ENCODE data around the gene NAA50. TPM values are rescaled to one million over a fixed set of nuclear protein-coding genes. Genes with fewer than 3 reads are reported as not detected.

NAA50 gene
- total and polyA plus RNA-seq, 2 of the 13 experiments (the other 11 are each of a cell fraction or from before 2014, with no cell fraction given) = 30.2 to 233 TPM

DNA sequence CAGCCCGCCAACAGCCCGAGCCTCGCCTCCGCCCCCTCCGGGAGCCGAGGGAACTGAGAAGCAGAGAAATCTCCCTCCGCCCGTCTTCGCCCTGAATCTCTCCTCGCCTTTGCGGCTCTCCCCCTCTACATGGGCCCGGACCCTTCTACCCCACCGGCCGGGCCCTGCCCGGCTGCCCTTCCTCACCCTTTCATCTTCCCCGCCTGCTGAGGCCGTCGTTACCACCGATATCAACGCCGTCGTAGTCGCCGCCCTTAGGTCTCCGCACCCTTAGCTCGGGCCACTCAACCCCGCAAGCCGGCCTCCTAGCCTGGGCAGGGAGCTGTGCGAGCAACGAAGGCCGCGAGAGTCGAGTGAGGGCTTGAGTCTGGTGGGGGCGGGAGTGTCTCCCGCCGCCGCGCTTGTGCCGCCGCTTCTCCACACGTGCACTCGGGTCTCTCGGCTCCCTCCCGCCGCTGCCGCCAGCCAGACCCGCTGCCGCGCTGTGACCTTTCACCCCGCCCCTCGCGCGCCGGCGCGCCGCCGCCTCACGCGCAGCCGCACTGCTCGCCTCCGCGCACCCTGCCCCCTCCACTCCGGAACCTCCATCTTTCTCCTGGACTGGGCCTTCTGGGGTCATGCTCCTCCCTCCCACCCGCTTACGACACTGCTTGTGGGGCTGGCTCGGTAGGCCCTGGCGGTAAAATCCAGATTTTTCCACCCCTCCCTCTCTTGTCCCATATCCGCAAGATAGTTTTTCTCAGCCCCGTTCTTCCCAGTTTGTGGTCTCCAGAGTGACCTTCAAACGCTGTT, at the start of gene NAA50 (continued):
- TF ChIP-seq ATM (IDR thresholded peaks at IDR 0.05; ENCODE audit: borderline replicate concordance) = no peak
- peak; percentile 92 for TF ChIP-seq SSRP1 (CRISPR knock-in tag; IDR thresholded peaks at IDR 0.05)
- TF ChIP-seq, protein P1, sequence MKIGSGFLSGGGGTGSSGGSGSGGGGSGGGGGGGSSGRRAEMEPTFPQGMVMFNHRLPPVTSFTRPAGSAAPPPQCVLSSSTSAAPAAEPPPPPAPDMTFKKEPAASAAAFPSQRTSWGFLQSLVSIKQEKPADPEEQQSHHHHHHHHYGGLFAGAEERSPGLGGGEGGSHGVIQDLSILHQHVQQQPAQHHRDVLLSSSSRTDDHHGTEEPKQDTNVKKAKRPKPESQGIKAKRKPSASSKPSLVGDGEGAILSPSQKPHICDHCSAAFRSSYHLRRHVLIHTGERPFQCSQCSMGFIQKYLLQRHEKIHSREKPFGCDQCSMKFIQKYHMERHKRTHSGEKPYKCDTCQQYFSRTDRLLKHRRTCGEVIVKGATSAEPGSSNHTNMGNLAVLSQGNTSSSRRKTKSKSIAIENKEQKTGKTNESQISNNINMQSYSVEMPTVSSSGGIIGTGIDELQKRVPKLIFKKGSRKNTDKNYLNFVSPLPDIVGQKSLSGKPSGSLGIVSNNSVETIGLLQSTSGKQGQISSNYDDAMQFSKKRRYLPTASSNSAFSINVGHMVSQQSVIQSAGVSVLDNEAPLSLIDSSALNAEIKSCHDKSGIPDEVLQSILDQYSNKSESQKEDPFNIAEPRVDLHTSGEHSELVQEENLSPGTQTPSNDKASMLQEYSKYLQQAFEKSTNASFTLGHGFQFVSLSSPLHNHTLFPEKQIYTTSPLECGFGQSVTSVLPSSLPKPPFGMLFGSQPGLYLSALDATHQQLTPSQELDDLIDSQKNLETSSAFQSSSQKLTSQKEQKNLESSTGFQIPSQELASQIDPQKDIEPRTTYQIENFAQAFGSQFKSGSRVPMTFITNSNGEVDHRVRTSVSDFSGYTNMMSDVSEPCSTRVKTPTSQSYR (CRISPR knock-in tag; IDR thresholded peaks at IDR 0.05; ENCODE audit: borderline replicate concordance) = peak; percentile 81
- TF ChIP-seq GPN1 (CRISPR knock-in tag; IDR thresholded peaks at IDR 0.05; ENCODE audit: borderline replicate concordance) = no peak
- TF ChIP-seq SNRNP70 (IDR thresholded peaks at IDR 0.05; ENCODE audit: low read depth, low read length) = no peak
- no peak for TF ChIP-seq MBNL3 (CRISPR knock-in tag; conservative IDR thresholded peaks at IDR 0.05)
- TF ChIP-seq, protein P2, sequence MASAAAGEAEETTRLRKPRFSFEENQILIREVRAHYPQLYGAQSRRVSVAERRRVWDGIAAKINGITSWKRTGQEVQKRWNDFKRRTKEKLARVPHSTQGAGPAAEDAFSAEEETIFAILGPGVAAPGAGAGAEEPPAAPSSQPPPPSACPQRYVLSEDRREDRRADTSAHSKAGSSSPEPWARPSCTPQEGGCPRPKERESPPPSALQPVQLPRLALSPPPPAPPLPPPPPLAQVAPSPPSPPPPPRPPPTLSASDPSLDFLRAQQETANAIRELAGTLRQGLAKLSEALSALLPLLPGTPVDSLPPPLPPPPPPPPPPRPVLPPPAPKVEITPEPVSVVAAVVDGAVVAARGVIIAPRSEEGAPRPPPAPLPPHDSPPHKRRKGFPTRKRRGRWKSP (CRISPR knock-in tag; IDR thresholded peaks at IDR 0.05) = no peak; the same call in 1 of the 2 replicates
- TF ChIP-seq FOXC1 (CRISPR knock-in tag; IDR thresholded peaks at IDR 0.05; ENCODE audit: borderline replicate concordance) = peak; percentile 96
- TF ChIP-seq, protein P3, sequence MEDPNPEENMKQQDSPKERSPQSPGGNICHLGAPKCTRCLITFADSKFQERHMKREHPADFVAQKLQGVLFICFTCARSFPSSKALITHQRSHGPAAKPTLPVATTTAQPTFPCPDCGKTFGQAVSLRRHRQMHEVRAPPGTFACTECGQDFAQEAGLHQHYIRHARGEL (CRISPR knock-in tag; IDR thresholded peaks at IDR 0.05) = no peak
- TF ChIP-seq ZNF234 (CRISPR knock-in tag; conservative IDR thresholded peaks at IDR 0.05) = no peak
- TF ChIP-seq NFRKB (IDR thresholded peaks at IDR 0.05) = 0 out of 2 replicates have a peak, but pooled peaks have one; percentile 47
- no peak for TF ChIP-seq ZNF512B (CRISPR knock-in tag; IDR thresholded peaks at IDR 0.05; ENCODE audit: borderline replicate concordance)
- TF ChIP-seq ZFP37 (CRISPR knock-in tag; IDR thresholded peaks at IDR 0.05; ENCODE audit: borderline replicate concordance) = no peak
- TF ChIP-seq NCOA2 (CRISPR knock-in tag; IDR thresholded peaks at IDR 0.05) = peak; percentile 37; the same call in 1 of the 2 replicates
- no peak for TF ChIP-seq ZNF3 (CRISPR knock-in tag; IDR thresholded peaks at IDR 0.05)
- no peak for TF ChIP-seq ZNF629 (CRISPR knock-in tag; conservative IDR thresholded peaks at IDR 0.05)
- no peak for TF ChIP-seq ZNF251 (CRISPR knock-in tag; IDR thresholded peaks at IDR 0.05)
- no peak for TF ChIP-seq ZNF781 (CRISPR knock-in tag; IDR thresholded peaks at IDR 0.05; ENCODE audit: borderline replicate concordance, not compliant biosample characterization)
- TF ChIP-seq KAT8 (CRISPR knock-in tag; IDR thresholded peaks at IDR 0.05) = peak; percentile 76; the same call in 1 of the 2 replicates
- TF ChIP-seq XBP1 (CRISPR knock-in tag; IDR thresholded peaks at IDR 0.05) = no peak
- TF ChIP-seq U2AF2 (IDR thresholded peaks at IDR 0.05; ENCODE audit: low read depth, low read length) = no peak
- TF ChIP-seq ZNF782 (CRISPR knock-in tag; IDR thresholded peaks at IDR 0.05; ENCODE audit: borderline replicate concordance) = no peak

All from HepG2 (cell line).